Stimulated activated CD8-positive, alpha-beta memory T cell treated with anti-CD3 and anti-CD28 coated beads, Interleukin-4, amount 100 ng/mL, for 48 hours (primary cell): ENCODE measurements around the gene FUZ.

Experiments used
- DNase-seq: peaks from one replicate; pipeline ENCODE4 v3.0.0-alpha.2; 2020

Gene FUZ, protein sequence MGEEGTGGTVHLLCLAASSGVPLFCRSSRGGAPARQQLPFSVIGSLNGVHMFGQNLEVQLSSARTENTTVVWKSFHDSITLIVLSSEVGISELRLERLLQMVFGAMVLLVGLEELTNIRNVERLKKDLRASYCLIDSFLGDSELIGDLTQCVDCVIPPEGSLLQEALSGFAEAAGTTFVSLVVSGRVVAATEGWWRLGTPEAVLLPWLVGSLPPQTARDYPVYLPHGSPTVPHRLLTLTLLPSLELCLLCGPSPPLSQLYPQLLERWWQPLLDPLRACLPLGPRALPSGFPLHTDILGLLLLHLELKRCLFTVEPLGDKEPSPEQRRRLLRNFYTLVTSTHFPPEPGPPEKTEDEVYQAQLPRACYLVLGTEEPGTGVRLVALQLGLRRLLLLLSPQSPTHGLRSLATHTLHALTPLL

DNA sequence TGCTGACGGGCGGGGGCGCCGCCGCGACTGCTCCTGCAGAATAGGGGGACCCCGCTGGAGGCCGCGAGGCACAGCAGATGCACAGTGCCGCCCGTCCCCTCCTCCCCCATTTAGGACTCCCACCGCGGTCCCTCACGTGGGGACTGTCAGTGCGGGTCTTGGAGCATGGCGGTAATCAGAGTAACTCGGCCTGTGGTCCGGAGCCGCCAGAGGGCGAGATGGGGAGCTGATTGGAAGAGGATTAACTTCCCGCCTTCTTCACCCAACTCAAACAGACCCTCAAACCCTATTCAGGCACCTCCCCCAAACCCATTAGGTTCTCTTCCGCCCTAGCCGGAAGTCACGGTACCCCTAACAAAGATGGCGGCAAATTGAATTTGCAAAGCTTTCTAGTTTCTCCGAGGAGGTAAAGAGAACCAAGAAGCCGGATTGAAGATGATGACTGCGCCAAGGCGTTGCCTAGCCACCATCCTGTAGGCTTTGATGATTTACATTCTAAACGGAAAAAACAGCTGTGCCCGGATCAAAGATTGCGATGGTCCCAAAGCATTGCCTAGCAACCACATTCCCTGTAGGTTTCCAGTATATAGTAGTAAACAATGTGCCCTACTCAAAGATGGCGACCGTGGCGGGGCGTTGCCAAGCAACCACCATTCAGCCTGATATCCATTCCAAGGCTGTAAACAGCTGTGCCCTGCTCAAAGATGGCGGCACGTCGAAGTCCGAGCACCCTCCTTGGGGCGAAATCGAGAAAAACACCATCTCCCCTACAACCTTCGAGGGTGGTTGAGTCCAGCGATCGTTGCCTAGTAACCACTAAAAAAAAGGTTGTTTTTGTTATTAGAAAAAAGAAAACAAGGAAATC, at the start of gene FUZ:
FUZ (minus strand) TSS at position 296 of the 865 bp plus-strand sequence; CDS start at position 110, 186 bp downstream.
- DNase-seq: peak; percentile 92

DNA sequence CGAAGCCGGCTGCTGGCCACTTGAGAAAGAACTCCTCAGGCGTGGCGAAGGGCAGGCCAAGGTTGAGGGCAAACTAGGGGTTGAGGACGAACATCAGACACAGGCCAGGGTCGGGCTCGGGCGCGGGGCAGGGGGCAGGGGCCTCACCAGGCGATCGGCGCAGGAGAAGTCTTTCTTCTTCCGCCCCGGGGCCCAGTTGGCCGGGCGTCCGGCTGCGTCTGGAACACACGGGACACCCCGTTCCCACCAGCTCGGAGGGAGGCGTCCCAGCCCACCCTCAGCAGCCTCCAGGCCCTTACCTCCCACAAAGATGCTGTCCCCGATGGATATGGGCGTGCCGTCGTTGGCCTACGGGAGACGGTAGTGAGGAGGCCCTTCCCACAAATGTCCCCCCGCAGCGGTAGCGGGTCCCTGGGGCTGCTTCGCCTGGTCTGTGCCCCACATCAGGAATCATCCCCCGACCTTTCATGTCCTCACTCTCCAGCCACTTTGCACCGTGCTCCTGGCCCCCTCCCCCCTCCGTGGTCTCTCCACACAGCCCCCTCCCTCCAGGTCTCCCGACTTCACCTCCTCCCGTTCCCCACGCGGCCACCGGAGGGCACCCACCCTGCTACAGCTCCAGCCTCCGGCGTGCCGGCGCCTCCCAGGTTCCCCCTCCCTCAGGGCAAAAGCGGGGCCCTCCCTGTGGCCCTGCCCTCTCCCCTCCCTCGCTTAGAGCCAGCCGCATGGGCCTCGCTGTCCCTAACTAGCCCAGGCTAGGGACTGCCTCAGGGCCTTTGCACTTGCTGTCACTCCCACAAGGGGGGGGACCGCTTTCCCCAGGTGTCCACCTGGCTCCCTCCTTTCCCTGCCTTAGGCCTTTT, 49.5 kb upstream of the FUZ start:
- DNase-seq: peak; percentile 56

DNA sequence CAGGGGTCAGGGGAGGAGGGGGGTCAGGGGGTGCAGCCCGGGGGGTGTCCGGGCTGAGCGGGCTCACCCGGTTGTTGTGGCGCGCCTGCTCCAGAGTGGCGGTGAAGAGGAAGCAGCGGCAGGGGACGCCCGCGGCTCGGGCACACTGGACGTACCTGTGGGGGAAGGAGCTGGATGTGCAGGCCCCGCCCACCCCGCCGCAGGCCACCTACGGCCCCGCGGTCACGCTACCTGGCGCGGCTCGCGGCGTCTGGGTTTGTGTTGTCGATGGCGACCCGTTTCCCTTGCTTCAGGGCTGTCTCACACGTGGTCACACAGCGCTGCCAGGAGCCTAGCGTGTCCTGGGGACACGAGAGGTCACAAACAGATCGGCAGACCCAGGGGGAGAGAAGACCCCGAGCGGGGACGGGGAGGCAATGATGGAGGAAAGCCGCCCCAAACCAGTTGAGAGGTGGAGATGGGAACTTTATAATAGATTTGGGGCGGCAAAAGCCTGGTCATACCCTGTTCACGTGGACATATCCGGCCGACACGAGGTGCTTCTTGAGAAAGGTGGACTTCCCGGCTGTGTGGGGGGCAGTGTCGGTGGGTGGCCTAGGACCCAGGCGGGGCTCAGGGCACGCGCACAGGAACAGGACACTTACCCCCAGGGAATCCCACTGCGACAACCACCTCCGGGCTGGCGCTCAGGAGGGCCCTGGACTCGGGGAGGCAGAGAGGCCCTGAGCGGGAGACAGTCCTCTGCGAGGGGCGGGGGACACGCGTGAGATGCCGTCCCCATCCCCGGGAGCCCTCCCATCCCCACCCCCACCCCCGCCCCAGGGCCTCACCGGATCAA, 48.7 kb upstream of the FUZ start:
- no peak for DNase-seq

DNA sequence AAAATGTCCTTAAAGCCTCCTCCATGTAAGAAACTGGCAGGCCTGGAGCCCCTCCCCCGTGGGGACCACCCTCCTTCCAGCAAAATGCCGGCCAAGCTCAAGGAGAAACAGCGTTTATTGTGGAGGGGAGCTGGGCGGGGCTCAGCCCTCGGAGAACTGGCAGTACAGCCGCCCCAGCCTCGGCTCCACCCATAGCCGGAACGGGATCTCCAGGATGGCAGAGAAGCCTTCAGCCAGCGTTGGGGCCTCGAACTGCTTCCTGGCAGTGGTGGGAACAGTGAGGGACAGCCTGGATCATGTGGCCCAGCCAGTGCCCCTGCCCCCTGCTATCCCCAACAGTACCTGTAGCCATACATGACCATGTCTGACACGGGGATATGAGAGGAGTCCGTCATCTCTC, 48.0 kb upstream of the FUZ start:
- no peak for DNase-seq

DNA sequence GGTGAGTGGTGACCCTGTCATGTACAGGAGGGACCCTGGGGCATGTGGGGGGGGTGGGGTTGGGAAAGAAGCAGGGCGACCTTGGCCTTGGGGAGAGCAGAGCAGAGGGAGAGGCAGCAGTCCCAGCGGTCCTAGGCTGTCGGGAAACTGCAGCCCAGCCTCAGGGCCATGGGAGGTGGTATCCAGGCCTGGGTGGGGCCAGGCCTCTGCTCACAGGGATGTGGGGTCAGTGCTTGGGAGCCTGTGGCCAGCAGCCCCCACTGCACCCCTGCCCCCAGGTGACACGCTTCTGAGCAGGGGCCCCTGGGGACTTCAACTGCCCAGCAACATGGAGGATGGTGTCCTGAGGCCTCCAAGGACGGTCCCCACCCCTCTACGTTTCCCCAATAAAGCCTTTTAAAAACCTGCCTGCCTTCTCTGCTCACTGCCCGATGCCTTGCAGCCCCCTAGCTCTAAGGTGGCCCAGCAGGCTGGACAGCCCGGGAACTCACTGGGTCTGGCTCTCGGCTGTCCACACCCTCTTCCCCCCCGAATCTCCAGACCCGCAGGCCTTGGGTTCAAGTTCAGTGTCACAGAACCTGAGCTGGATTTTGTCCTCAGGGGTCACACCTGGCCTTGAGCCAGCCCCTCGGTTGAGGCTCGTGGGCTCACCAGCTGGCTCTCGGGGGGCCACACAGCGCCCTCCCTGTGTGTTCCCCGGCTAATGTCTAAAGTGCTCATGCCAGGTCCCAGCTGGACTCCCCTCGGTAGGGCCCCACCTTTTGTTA, 47.4 kb upstream of the FUZ start:
- DNase-seq: no peak

DNA sequence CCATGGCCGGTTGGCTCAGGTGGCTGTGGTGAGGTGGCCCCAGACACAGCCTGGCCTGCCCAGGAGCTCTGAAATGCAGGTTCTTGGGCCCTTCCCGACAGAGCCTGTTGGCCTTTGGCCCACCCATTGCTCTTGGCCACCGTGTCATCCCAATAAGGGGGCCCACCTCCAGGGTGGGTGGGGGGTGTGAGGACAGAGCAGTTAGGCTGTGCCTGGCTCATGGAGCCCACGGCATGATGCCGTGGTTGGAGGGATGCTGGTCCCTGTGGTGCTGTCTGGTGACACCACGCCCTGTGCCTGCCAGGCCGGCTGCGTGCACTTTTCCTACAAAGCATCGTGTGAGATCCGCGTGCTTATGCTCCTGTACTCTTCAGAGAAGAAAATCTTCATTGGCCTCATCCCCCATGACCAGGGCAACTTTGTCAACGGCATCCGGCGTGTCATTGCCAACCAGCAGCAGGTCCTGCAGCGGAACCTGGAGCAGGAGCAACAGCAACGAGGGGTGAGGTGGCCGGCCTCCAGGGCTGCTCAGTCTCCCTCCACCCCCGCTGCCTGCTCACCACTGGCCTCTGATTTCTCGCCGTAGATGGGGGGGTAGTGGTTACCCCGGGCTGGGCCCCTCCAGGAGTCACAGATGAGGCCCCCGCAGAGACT, 46.7 kb upstream of the FUZ start:
- DNase-seq: no peak

DNA sequence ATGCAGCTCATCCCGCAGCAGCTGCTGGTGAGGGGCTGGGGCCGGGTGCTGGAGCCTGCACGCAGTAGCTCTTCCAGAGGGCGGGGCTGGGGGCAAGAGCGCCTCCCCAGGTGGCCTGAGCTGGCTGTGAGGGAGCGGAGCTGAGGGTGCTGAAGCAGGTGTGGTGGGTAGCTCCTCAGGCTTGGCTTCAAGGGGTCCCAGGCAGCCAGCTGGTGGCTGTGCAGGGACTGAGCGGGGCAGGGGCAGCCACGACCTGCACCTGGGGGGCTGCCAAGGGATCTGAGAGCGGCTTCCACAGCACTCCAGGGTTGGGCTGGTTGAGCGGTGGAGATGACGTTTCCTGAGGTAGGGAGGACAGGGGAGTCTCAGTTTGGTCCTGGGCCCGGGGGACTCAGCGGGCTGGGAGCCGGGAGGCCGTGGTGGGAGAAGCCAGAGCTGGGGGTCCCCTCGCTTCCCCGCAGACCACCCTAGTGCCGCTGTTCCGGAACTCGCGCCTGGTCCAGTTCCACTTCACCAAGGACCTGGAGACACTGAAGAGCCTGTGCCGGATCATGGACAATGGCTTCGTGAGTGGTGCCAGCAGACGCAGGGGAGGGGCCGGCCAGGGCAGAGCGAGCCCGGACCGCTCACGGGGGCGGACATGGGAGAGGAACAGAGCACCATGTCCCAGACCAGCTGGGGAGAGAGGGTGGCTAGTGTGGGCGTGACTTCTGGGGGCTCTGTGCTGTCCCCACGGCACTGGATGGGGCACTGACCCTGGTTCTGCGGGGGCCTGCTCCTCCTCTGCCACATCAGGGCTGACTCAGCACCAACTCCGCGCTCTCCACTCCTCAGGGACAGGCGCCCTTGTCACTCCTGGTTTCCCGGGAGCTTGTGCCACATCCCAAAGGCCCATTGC, 45.2 kb upstream of the FUZ start:
- DNase-seq: no peak

DNA sequence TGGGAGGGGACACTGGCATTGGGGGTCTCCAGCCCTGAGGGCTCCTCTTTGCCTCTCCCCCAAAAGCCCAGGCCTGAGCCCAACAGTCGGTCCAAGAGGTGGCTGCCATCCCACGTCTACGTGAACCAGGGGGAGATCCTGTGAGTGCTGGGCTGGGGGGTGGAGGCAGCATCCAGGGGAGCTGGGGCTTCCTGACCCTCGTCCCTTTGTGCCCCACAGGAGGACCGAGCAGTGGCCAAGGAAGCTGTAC, 44.7 kb upstream of the FUZ start:
- DNase-seq: no peak

DNA sequence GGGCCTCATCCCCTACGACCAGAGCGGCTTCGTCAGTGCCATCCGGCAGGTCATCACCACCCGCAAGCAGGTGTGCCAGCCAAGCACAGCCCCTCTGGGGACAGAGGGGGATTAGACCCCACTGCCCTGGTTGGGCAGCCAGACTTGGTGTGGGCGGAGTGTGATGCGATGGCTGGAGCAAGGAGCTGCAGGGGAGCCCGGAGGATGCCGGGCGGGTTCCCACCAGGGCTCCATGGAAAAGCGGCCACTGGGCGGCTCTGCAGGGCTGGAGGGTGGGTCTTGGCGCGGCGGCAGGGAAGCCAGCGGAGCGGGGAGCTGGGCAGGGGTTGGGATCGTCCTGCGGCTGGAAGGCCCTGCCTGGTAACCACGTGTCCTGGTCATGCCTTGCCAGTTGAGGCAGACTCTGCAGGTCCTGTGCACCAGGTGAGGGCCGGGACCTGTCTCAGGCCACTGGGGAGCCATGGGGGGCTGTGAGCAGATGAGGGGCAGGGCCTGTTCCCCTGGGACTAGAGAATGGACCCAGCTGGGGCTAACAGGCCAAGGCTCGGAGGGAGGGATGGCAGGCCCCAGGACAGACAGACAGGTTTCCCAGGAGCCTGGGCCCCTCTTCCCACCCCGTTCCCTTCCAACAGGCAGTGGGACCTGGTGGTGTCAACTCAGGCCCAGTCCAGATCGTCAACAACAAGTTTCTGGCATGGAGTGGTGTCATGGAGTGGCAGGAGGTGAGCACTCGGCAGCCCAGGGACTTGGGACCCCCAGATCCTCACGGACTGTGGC, 44.2 kb upstream of the FUZ start:
- DNase-seq: no peak

DNA sequence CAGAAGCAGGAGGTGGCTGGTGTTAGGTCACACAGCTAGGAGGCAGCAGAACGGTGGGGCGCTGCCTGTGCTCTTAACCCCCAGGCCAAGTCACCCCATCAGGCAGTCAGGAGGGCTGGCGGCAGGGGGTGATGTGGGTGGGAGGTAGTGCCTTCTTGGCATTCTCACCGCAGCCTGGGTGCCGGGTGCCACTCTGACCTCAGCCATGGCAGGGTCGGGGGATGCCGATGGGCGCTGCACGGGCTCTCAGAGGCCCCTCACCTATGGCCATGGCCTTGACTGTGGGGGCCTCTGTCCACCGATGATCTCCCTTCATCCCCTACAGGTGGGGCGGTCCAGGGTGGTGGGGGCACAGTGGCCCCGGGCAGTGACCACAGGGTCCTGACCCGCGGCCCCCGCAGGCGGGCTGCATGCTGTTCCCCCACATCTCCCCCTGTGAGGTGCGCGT, 43.5 kb upstream of the FUZ start:
- DNase-seq: no peak

DNA sequence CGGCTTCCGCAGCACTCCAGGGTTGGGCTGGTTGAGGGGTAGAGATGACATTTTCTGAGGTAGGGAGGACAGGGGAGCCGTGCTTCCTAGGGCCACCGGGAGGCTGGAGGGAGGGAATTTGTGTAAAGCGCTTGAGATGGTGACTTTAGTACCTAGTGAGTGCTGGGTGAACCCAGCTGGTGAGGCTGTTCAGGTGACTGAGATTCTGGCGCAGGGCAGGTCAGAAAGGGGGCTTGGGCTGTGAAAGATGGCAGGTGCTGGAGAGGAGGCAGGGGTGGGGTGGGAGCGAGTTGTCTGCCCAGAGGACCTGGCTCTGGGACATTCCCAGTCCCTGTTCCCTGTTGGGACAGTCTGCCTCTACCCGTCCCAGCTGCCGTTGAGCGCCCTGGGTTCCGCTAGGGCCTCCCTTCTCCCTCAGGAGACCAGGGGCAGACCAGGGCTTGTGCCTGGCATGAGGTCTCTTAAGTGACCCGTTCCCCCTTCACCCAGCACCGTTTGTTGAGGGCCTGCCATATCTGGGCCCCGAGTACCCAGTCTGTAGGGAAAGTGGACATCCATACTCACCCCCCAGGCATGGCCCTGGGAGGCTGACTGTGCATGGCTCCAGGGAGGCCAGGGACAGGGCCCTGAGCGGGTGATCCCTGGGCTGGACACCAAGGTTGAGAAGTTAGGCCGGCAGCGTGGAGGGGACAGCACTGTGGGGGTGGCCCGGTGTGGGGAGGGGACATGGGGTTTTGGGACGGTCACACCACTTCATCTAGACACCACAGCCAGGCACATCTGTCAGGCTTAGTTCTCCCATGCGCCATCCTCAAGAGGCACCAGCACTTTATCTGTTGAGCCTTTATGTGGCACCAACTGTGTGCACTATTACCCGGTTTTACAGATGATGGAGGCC, 42.8 kb upstream of the FUZ start:
- no peak for DNase-seq

DNA sequence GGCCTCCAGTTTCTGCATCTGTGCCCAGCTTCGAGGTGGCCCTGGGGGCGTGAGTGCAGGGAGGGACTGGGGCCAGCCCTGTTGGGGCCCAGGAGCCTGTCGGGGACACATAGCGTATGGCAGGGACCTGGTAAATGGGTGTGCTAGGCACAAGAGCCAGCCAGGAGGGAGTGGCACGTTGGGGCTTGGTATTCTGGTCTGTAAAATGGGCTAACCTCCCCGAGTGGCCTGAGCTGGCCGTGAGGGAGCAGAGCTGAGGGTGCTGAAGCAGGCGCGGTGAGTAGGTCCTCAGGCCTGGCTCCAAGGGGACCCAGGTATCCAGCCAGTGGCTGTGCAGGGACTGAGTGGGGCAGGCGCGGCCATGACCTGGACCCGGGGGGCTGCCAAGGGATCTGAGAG, 42.2 kb upstream of the FUZ start:
- no peak for DNase-seq

DNA sequence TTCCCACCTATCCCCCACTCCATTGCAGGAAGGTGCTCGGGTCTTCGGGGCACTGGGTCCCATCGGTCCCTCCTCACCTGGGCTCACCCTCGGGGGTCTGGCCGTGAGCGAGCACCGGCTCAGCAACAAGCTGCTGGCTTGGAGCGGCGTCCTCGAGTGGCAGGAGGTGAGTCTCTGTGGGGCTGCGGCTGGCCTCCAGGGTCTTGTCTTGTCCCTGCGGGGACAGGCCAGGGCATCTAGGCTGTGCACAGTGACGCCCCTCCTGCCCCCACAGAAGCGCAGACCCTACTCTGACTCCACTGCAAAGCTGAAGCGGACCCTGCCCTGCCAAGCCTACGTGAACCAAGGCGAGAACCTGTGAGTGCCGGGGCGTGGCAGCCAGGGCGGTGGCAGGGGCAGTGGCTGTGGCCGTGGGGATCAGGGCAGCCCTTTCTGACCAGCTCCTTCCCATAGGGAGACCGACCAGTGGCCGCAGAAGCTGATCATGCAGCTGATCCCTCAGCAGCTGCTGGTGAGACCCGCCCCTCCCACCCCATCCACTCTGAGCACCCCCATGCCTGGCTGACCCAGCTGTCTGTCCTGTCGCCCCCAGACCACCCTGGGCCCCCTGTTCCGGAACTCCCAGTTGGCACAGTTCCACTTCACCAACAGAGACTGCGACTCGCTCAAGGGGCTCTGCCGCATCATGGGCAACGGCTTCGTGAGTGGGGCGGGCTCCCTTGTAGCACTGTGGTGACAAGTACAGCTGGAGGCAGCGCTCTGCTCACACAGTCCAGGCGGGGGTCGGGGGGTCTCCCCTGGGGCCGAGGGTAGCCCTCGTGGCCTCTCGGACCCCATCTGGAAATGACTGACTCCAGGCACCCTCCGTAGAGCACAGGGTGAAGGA, 41.5 kb upstream of the FUZ start:
- no peak for DNase-seq

DNA sequence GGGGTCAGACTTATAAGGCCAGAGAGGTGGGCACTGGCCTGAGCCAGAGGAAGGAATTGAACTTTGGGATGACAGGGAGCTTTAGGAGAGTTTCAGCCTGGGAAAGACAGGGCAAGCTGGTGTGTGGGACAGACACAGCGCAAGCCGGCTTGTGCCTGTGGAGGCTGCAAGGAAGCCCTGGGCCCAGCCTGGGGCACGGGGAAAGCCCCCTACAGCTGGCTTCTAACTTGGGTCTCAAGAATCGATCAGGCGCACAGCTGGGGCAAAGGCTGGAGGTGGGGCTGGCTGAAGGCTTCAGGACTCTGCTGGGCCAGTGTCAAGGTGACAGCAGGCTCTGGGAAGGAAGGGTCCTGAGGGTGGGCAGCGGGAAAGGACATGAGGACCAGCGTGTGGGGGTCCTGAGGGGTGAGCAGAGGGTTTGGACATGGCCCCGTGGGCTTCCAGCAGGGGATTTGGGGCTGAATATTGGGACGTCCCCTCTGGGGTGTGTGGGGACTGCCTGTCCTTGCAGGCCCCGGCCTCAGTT, 40.8 kb upstream of the FUZ start:
- DNase-seq: no peak

DNA sequence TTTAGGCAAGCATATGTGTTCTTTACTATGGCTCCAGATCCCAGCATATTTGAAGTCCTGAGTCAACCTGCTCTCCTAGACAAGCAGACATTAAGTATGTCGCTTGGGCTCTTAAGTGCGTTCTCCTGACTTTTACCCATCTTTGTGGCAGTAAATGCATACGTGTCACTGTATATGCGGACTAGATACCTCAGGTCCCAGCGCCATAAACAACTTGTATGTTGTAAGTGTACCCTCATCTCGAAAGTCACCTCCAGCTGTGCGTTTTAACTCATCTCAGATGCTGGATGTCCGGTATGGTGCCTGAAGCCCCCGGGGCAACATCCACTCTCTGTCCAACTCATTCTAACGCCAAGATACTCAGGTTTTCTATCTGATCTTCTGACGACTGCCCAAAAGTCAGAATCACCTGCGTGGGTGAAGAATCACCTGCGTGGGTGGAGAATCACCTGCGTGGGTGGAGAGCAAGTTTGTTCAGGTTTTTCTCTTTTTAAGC, 39.6 kb upstream of the FUZ start:
- no peak for DNase-seq

DNA sequence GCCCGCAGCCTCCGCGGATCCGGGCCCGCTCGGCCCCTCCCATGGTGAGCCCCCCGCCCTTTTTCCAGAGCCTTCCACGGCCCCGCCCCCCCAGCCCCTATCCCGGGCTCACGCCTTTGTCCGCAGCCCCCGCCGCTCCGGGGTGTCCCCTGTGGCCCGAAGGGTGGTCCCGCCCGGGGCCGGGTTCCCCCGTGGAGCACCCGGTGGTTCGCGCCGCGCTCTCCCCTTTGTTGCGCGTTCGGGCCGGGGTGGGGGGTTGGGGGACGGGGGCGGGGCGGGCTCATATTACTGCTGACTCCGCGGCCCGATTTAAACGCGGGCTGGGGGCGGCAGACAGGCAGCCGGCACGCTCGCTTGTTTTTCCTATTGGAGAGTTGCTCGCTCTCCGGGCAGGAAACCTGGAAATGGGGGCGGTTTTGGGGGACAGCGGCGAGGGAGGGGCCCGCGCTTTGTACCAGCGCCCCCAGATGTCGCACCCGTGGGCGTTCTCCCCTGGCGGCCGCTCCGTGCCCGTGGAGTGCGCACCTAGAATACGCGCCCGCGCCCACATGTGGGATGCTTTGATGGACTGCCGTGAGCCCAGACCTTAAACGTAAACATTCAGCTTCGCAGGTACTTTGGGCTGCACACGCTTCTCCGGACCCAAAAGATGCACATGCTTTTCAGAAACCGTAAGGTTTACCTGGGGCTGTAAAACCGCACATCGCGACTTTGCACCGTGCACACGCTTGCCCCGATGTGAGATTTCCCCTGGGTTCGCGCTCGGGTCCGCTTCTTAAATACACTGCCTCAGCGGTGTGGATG, 38.6 kb upstream of the FUZ start:
- DNase-seq: peak; percentile 48
